HG03060 (cell line): ENCODE data around the gene DAPK2.

Experiments
- ATAC-seq: cut with Tn5 transposase; IDR thresholded peaks from one replicate; pipeline ENCODE4 v1.9.1; 2021; ENCODE audit warnings: low read depth, moderate number of reproducible peaks; ENCODE audit not compliant: unreplicated experiment

Gene DAPK2

GRCh38 chr15:63879211-63879610 is 167.1 kb downstream of the DAPK2 start:
- ATAC-seq, result no peak

- ATAC-seq, result no peak
These were observed 168.5 kb downstream of the DAPK2 start for GRCh38 chr15:63877713-63878271.

- ATAC-seq, result no peak
These were observed 170.1 kb downstream of the DAPK2 start for GRCh38 chr15:63876085-63876662.

GRCh38 chr15:63874616-63875015 is 171.7 kb downstream of the DAPK2 start:
- no peak for ATAC-seq

GRCh38 chr15:63872759-63873510 is 173.3 kb downstream of the DAPK2 start:
- ATAC-seq, result no peak

GRCh38 chr15:63870487-63871209 is 175.6 kb downstream of the DAPK2 start:
- no peak for ATAC-seq

- ATAC-seq, result peak; percentile 77
These were observed 176.3 kb downstream of the DAPK2 start for GRCh38 chr15:63870043-63870394.

- ATAC-seq, result no peak
These were observed 176.8 kb downstream of the DAPK2 start for GRCh38 chr15:63869371-63870042.

- ATAC-seq, result no peak
These were observed 182.1 kb downstream of the DAPK2 start for GRCh38 chr15:63864186-63864585.

GRCh38 chr15:63861946-63862517 is 184.3 kb downstream of the DAPK2 start:
- ATAC-seq, result no peak

- no peak for ATAC-seq
These were observed 185.7 kb downstream of the DAPK2 start for GRCh38 chr15:63860555-63860954.

GRCh38 chr15:63860155-63860554 is 186.1 kb downstream of the DAPK2 start:
- no peak for ATAC-seq

- ATAC-seq, result no peak
These were observed 187.4 kb downstream of the DAPK2 start for GRCh38 chr15:63858881-63859280.

GRCh38 chr15:63858448-63858847 is 187.8 kb downstream of the DAPK2 start:
- no peak for ATAC-seq

GRCh38 chr15:63857461-63857856 is 188.8 kb downstream of the DAPK2 start:
- no peak for ATAC-seq
